ENCODE results near the gene TRIM75. TPM values are rescaled to one million over a fixed set of nuclear protein-coding genes. Genes with fewer than 3 reads are reported as not detected.

Gene TRIM75
- total and polyA plus RNA-seq, 2 donors (not counting 3 experiments of a cell fraction or from before 2014, with no cell fraction given): not detected

DNA sequence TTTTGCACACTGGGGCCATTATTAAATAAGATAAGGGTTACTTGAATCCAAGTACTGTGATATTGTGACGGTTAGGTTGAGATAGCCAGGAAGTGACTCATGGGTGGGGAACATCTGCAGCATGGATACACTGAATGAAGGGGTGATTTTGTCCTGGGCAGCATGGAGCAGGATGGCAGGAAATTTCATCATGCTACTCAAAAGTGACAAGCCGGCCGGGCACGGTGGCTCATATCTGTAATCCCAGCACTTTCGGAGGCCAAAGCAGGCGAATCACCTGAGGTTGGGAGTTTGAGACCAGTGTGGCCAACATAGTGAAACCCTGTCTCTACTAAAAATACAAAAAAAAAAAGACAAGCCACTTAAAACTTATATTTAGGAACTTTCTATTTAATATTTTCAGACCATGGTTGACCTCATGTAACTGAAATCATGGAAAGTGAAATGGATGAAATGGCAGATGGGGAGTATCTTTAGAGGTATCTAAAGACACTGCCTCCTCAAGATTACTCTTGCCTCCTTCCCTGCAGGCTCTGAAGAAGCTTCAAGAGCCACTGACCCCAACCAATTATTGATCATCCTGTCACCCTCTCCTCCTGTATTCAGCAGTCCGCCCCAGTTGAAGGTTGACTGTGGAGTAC, 25.8 kb upstream of the TRIM75 start:
- no peak overlapping the region for H3K27ac ChIP-seq (ENCODE audit: insufficient read depth, low read depth, low read length)
- no peak for FAIRE-seq
- H3K27me3 ChIP-seq (ENCODE audit: control insufficient read depth in 2 of 2, insufficient read depth in 2 of 2, low read length in 2 of 2): no peaks in the 10 kb centered on the region
- CTCF ChIA-PET: no interaction called here
- no peaks in the 10 kb centered on the region for H3K36me3 ChIP-seq (ENCODE audit: control insufficient read depth in 2 of 2, extremely low read depth in 1 of 2, insufficient read depth in 2 of 2, low read length in 2 of 2)
- H3K4me3 ChIP-seq (replicated peaks in 1 of 3; ENCODE audit: insufficient read depth in 1 of 3, low read depth in 1 of 3, low read length in 3 of 3): no peak overlapping the region
- H2AFZ ChIP-seq (ENCODE audit: low read depth, low read length): no peak overlapping the region
- no peaks in the 10 kb centered on the region for H3K9me1 ChIP-seq (replicated peaks; ENCODE audit: control insufficient read depth, extremely low read depth, insufficient read depth, low read length)
- intact Hi-C loops (cut with micrococcal nuclease): no loop called here
- dilution Hi-C loops (cut with MboI; ENCODE audit: extremely low pct_ligation_motif_present, low sequenced_read_pairs): no loop called here
- no peaks in the 10 kb centered on the region for H3K9me3 ChIP-seq (replicated peaks; ENCODE audit: control insufficient read depth, insufficient read depth, low read length)
- POLR2A ChIA-PET: no interaction called here
- H3K79me2 ChIP-seq (ENCODE audit: control insufficient read depth, insufficient read depth, low read length): no peaks in the 10 kb centered on the region
- H3K4me2 ChIP-seq (ENCODE audit: insufficient read depth, low read length): no peak overlapping the region
- H3K9ac ChIP-seq (replicated peaks; ENCODE audit: extremely low read depth, insufficient read depth, low read length): no peak overlapping the region
- BruUV-seq (replicated peaks): no TSS peak
- H4K20me1 ChIP-seq (replicated peaks; ENCODE audit: control insufficient read depth, extremely low read depth, insufficient read depth, low read length): no peaks in the 10 kb centered on the region
- no peaks in the 10 kb centered on the region for H3K4me1 ChIP-seq (ENCODE audit: control insufficient read depth, extremely low read depth, insufficient read depth, low read length)
- no peak for TF ChIP-seq JUN (IDR thresholded peaks at IDR 0.05; ENCODE audit: borderline replicate concordance, insufficient read depth, insufficient read length, low read depth)
- TF ChIP-seq EZH2 (IDR thresholded peaks at IDR 0.05; ENCODE audit: borderline replicate concordance, low read depth, low read length, severe bottlenecking): no peak
- TF ChIP-seq MYC (IDR thresholded peaks at IDR 0.05; ENCODE audit: low read depth, low read length): no peak
- TF ChIP-seq, protein P1, sequence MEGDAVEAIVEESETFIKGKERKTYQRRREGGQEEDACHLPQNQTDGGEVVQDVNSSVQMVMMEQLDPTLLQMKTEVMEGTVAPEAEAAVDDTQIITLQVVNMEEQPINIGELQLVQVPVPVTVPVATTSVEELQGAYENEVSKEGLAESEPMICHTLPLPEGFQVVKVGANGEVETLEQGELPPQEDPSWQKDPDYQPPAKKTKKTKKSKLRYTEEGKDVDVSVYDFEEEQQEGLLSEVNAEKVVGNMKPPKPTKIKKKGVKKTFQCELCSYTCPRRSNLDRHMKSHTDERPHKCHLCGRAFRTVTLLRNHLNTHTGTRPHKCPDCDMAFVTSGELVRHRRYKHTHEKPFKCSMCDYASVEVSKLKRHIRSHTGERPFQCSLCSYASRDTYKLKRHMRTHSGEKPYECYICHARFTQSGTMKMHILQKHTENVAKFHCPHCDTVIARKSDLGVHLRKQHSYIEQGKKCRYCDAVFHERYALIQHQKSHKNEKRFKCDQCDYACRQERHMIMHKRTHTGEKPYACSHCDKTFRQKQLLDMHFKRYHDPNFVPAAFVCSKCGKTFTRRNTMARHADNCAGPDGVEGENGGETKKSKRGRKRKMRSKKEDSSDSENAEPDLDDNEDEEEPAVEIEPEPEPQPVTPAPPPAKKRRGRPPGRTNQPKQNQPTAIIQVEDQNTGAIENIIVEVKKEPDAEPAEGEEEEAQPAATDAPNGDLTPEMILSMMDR (IDR thresholded peaks at IDR 0.05; ENCODE audit: extremely low read depth in 1 of 2, insufficient read depth in 1 of 2, low read depth in 1 of 2, low read length in 2 of 2): no peak
- TF ChIP-seq, protein P2, sequence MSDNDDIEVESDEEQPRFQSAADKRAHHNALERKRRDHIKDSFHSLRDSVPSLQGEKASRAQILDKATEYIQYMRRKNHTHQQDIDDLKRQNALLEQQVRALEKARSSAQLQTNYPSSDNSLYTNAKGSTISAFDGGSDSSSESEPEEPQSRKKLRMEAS (IDR thresholded peaks at IDR 0.05; ENCODE audit: insufficient read depth, insufficient read length): no peak
- TF ChIP-seq FOS (IDR thresholded peaks at IDR 0.05; ENCODE audit: borderline replicate concordance, insufficient read depth, low read length): no peak
- TF ChIP-seq GATA2 (IDR thresholded peaks at IDR 0.05; ENCODE audit: insufficient read depth, insufficient read length, low read depth, low read length): no peak
- no peak for TF ChIP-seq POLR2A (IDR thresholded peaks at IDR 0.05; ENCODE audit: low read depth, low read length)
- no peak for DNase-seq (ENCODE audit: low read depth, low spot score)
